GM12872 (cell line): Measurements from ENCODE around the gene SLC8A1.

Experiments
- CTCF ChIP-seq: IDR thresholded peaks from 3 replicates; pipeline ENCODE4 v1.5.1; 2011; ENCODE audit warnings: low read depth, mild to moderate bottlenecking, low read length, moderate library complexity; ENCODE audit not compliant: insufficient read depth

Gene SLC8A1

GRCh38 chr2:40131081-40131704, 320.7 kb downstream of the SLC8A1 start:
- no peak for TF ChIP-seq CTCF

- no peak for TF ChIP-seq CTCF
These were observed 321.5 kb downstream of the SLC8A1 start for GRCh38 chr2:40130251-40130994.

- no peak for TF ChIP-seq CTCF
These were observed 322.2 kb downstream of the SLC8A1 start for GRCh38 chr2:40129725-40130124.

- TF ChIP-seq CTCF = no peak
These were observed 323.1 kb downstream of the SLC8A1 start for GRCh38 chr2:40128796-40129195.

GRCh38 chr2:40127890-40128557, 323.9 kb downstream of the SLC8A1 start:
- TF ChIP-seq CTCF = no peak

GRCh38 chr2:40127146-40127545, 324.7 kb downstream of the SLC8A1 start:
- no peak for TF ChIP-seq CTCF

GRCh38 chr2:40126006-40126405, 325.9 kb downstream of the SLC8A1 start:
- no peak for TF ChIP-seq CTCF
